ENCODE data around the gene MAP6.

The MAP6 gene

GRCh38 chr11:75632962-75633361, 35.9 kb downstream of the MAP6 start:
- TF ChIP-seq CTCF (IDR thresholded peaks at IDR 0.05; ENCODE audit: unreplicated experiment in 3 of 3): no peak
- H3K27me3 Mint-ChIP-seq (ENCODE audit: low read depth): peaks cover 14% of the 10 kb centered on the region
- H3K4me1 Mint-ChIP-seq: peaks cover 72% of the 10 kb centered on the region
- H3K4me3 Mint-ChIP-seq: no peak overlapping the region
- peak overlapping the region in 2 of 3 experiments; percentile 47 to 68 for H3K27ac Mint-ChIP-seq
- no peaks in the 10 kb centered on the region for H3K36me3 Mint-ChIP-seq (ENCODE audit: low read depth)
- no peaks in the 10 kb centered on the region for H3K9me3 Mint-ChIP-seq

- H3K9me3 Mint-ChIP-seq: no peaks in the 10 kb centered on the region
- no peak overlapping the region for H3K4me3 Mint-ChIP-seq
- no peak for TF ChIP-seq CTCF (IDR thresholded peaks at IDR 0.05; ENCODE audit: unreplicated experiment in 3 of 3)
- H3K27ac Mint-ChIP-seq: no peak overlapping the region
- H3K36me3 Mint-ChIP-seq (ENCODE audit: low read depth): no peaks in the 10 kb centered on the region
- H3K27me3 Mint-ChIP-seq (ENCODE audit: low read depth): peaks cover 14% of the 10 kb centered on the region
- peaks cover 77% of the 10 kb centered on the region for H3K4me1 Mint-ChIP-seq
Measured at GRCh38 chr11:75632450-75632849, 36.4 kb downstream of the MAP6 start.

GRCh38 chr11:75631086-75631730, 37.6 kb downstream of the MAP6 start:
- Mint-ChIP-seq H3K36me3 (ENCODE audit: low read depth) (no peaks in the 10 kb centered on the region), H3K4me3 (no peak overlapping the region), H3K4me1 (peaks cover 77% of the 10 kb centered on the region), H3K27ac (no peak overlapping the region), H3K9me3 (no peaks in the 10 kb centered on the region), H3K27me3 (ENCODE audit: low read depth) (peaks cover 10% of the 10 kb centered on the region)
- TF ChIP-seq CTCF (IDR thresholded peaks at IDR 0.05; ENCODE audit: unreplicated experiment in 3 of 3): no peak

- peak overlapping the region; percentile 11 to 82 (median 45) for H3K27ac Mint-ChIP-seq
- H3K36me3 Mint-ChIP-seq (ENCODE audit: low read depth): no peaks in the 10 kb centered on the region
- H3K9me3 Mint-ChIP-seq: no peaks in the 10 kb centered on the region
- H3K4me3 Mint-ChIP-seq: no peak overlapping the region
- no peak for TF ChIP-seq CTCF (IDR thresholded peaks at IDR 0.05; ENCODE audit: unreplicated experiment in 3 of 3)
- peaks cover 62% of the 10 kb centered on the region for H3K4me1 Mint-ChIP-seq
- H3K27me3 Mint-ChIP-seq (ENCODE audit: low read depth): peaks cover 13% of the 10 kb centered on the region
Measured at GRCh38 chr11:75627906-75628668, 40.8 kb downstream of the MAP6 start.

GRCh38 chr11:75626889-75627529, 41.8 kb downstream of the MAP6 start:
- TF ChIP-seq CTCF (IDR thresholded peaks at IDR 0.05; ENCODE audit: unreplicated experiment in 3 of 3): no peak
- Mint-ChIP-seq H3K27me3 (ENCODE audit: low read depth) (peaks cover 9% of the 10 kb centered on the region), H3K9me3 (no peaks in the 10 kb centered on the region), H3K4me3 (no peak overlapping the region), H3K36me3 (ENCODE audit: low read depth) (no peaks in the 10 kb centered on the region), H3K27ac (peak overlapping the region; percentile 11 to 82 (median 45)), H3K4me1 (peaks cover 55% of the 10 kb centered on the region)
